ENCODE data around the gene ATP13A3. TPM values are rescaled to one million over a fixed set of nuclear protein-coding genes. Genes with fewer than 3 reads are reported as not detected.
A peak's percentile ranks its signal among the peaks of the same experiment; 100 is the strongest.

The ATP13A3 gene
- total and polyA plus RNA-seq, 9 of the 15 experiments (the other 6 are each of a cell fraction or from before 2014, with no cell fraction given): 16.6 to 135 (median 86.6) TPM

DNA sequence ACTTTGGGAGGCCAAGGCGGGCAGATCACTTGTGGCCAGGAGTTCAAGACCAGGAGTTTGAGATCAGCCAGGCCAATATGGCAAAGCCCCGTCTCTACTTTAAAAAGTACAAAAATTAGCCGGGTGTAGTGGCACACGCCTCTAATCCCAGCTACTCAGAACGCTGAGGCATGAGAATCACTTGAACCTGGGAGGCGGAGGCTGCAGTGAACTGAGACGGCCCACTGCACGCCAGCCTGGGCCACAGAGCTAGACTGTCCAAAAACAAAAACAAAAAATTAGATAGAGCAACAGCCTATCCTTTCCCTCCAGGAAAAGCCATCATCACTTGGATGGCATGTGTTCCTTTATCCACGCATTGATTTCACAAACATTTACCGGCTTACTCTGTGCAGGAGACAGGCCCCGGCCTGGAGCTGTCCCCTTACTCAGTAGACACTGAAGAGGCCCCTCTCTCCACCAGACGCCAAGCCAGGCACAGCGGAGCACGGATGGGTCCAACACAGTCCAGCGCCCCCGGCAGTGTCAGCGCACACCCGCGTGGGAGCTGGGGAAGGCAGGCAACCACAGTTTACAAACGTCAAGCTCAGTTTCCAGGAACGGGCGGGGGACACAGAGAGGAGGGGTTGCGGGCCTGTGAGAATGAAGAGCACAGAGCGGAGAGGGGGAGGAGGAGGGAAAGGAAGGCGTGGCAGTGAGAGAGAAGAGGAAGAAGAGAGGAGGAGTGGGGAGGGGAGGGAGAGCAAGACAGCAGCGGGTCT, 90.8 kb downstream of the ATP13A3 start (continued):
- TF ChIP-seq, protein P1, sequence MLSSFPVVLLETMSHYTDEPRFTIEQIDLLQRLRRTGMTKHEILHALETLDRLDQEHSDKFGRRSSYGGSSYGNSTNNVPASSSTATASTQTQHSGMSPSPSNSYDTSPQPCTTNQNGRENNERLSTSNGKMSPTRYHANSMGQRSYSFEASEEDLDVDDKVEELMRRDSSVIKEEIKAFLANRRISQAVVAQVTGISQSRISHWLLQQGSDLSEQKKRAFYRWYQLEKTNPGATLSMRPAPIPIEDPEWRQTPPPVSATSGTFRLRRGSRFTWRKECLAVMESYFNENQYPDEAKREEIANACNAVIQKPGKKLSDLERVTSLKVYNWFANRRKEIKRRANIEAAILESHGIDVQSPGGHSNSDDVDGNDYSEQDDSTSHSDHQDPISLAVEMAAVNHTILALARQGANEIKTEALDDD (IDR thresholded peaks at IDR 0.05): no peak
- no peak for TF ChIP-seq KLF1 (tag; IDR thresholded peaks at IDR 0.05)
- TF ChIP-seq, protein P2, sequence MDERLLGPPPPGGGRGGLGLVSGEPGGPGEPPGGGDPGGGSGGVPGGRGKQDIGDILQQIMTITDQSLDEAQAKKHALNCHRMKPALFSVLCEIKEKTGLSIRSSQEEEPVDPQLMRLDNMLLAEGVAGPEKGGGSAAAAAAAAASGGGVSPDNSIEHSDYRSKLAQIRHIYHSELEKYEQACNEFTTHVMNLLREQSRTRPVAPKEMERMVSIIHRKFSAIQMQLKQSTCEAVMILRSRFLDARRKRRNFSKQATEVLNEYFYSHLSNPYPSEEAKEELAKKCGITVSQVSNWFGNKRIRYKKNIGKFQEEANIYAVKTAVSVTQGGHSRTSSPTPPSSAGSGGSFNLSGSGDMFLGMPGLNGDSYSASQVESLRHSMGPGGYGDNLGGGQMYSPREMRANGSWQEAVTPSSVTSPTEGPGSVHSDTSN (CRISPR knock-in tag; IDR thresholded peaks at IDR 0.05; ENCODE audit: low read depth): no peak
- TF ChIP-seq, protein P2 (tag; conservative IDR thresholded peaks at IDR 0.05; ENCODE audit: low read depth): no peak
- peak; percentile 96 for TF ChIP-seq ZNF263 (CRISPR knock-in tag; IDR thresholded peaks at IDR 0.05; ENCODE audit: borderline replicate concordance)
- no peak for TF ChIP-seq TAF7 (tag; IDR thresholded peaks at IDR 0.05)
- TF ChIP-seq, protein P3, sequence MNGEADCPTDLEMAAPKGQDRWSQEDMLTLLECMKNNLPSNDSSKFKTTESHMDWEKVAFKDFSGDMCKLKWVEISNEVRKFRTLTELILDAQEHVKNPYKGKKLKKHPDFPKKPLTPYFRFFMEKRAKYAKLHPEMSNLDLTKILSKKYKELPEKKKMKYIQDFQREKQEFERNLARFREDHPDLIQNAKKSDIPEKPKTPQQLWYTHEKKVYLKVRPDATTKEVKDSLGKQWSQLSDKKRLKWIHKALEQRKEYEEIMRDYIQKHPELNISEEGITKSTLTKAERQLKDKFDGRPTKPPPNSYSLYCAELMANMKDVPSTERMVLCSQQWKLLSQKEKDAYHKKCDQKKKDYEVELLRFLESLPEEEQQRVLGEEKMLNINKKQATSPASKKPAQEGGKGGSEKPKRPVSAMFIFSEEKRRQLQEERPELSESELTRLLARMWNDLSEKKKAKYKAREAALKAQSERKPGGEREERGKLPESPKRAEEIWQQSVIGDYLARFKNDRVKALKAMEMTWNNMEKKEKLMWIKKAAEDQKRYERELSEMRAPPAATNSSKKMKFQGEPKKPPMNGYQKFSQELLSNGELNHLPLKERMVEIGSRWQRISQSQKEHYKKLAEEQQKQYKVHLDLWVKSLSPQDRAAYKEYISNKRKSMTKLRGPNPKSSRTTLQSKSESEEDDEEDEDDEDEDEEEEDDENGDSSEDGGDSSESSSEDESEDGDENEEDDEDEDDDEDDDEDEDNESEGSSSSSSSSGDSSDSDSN (IDR thresholded peaks at IDR 0.05; ENCODE audit: borderline replicate concordance in 1 of 2, low read depth in 2 of 2, low read length in 2 of 2): no peak
- TF ChIP-seq SAFB (IDR thresholded peaks at IDR 0.05; ENCODE audit: borderline replicate concordance, low read depth, low read length): no peak
- no peak for TF ChIP-seq MCM5 (IDR thresholded peaks at IDR 0.05; ENCODE audit: low read depth)
- no peak for TF ChIP-seq GABPB1 (CRISPR knock-in tag; IDR thresholded peaks at IDR 0.05)
- no peak for TF ChIP-seq POLR2B (IDR thresholded peaks at IDR 0.05; ENCODE audit: low read depth, partially characterized antibody)
- TF ChIP-seq, protein P4, sequence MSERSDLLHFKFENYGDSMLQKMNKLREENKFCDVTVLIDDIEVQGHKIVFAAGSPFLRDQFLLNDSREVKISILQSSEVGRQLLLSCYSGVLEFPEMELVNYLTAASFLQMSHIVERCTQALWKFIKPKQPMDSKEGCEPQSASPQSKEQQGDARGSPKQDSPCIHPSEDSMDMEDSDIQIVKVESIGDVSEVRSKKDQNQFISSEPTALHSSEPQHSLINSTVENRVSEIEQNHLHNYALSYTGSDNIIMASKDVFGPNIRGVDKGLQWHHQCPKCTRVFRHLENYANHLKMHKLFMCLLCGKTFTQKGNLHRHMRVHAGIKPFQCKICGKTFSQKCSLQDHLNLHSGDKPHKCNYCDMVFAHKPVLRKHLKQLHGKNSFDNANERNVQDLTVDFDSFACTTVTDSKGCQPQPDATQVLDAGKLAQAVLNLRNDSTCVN (CRISPR knock-in tag; IDR thresholded peaks at IDR 0.05): no peak
- TF ChIP-seq ZNF696 (CRISPR knock-in tag; conservative IDR thresholded peaks at IDR 0.05): no peak
- no peak for TF ChIP-seq ZNF436 (CRISPR knock-in tag; IDR thresholded peaks at IDR 0.05)
- TF ChIP-seq, protein P5, sequence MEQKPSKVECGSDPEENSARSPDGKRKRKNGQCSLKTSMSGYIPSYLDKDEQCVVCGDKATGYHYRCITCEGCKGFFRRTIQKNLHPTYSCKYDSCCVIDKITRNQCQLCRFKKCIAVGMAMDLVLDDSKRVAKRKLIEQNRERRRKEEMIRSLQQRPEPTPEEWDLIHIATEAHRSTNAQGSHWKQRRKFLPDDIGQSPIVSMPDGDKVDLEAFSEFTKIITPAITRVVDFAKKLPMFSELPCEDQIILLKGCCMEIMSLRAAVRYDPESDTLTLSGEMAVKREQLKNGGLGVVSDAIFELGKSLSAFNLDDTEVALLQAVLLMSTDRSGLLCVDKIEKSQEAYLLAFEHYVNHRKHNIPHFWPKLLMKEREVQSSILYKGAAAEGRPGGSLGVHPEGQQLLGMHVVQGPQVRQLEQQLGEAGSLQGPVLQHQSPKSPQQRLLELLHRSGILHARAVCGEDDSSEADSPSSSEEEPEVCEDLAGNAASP (IDR thresholded peaks at IDR 0.05): no peak
- no peak for TF ChIP-seq ZBED1 (IDR thresholded peaks at IDR 0.05)
- TF ChIP-seq HDAC1 (IDR thresholded peaks at IDR 0.05): peak in 1 of 2 experiments; percentile 79; a peak in 1 of 4 replicates
- TF ChIP-seq RNF2 (IDR thresholded peaks at IDR 0.05): peak; percentile 24; the same call in 1 of the 2 replicates
